HepG2 (cell line): Measurements from ENCODE around the gene TSTD1. TPM values are rescaled to one million over a fixed set of nuclear protein-coding genes. Genes with fewer than 3 reads are reported as not detected.
A peak's percentile ranks its signal among the peaks of the same experiment; 100 is the strongest.

Source experiments
- DBP ChIP-seq: sonication (generic); formaldehyde crosslinking; IDR thresholded peaks from 2 replicates; pipeline ENCODE4 v1.4.0; 2020; ENCODE audit warnings: missing genetic modification reagents; ENCODE audit errors: not compliant biosample characterization
- ELF4 ChIP-seq: sonication (generic); formaldehyde crosslinking; IDR thresholded peaks from 2 replicates; pipeline ENCODE4 v1.5.0; 2020; ENCODE audit warnings: missing genetic modification reagents, mild to moderate bottlenecking, moderate library complexity, borderline replicate concordance
- GABPB1 ChIP-seq: IDR thresholded peaks from 2 replicates; pipeline ENCODE4 v1.6.1; 2016; ENCODE audit warnings: mild to moderate bottlenecking, missing genetic modification reagents, moderate library complexity, missing compliant biosample characterization
- GPBP1L1 ChIP-seq: sonication (generic); formaldehyde crosslinking; IDR thresholded peaks from 2 replicates; pipeline ENCODE4 v1.5.0; 2020; ENCODE audit warnings: mild to moderate bottlenecking, missing genetic modification reagents
- GZF1 ChIP-seq: sonication (generic); formaldehyde crosslinking; IDR thresholded peaks from 2 replicates; pipeline ENCODE4 v1.5.1; 2020; ENCODE audit warnings: mild to moderate bottlenecking, missing genetic modification reagents
- HNF1B ChIP-seq: sonication (generic); formaldehyde crosslinking; IDR thresholded peaks from 2 replicates; pipeline ENCODE4 v1.5.1; 2020; ENCODE audit warnings: mild to moderate bottlenecking, moderate library complexity, missing genetic modification reagents
- KDM5B ChIP-seq: sonication (generic); formaldehyde crosslinking; IDR thresholded peaks from 2 replicates; pipeline ENCODE4 v1.4.0; 2020; ENCODE audit warnings: missing genetic modification reagents, mild to moderate bottlenecking, borderline replicate concordance
- PBX2 ChIP-seq: IDR thresholded peaks from 2 replicates; pipeline ENCODE4 v1.6.1; 2016; ENCODE audit warnings: control low read depth
- SSRP1 ChIP-seq: IDR thresholded peaks from 2 replicates; pipeline ENCODE4 v1.6.1; 2016; ENCODE audit warnings: control low read depth
- XRCC5 ChIP-seq: fragments of 200-400 bp; formaldehyde crosslinking; optimal IDR thresholded peaks from 2 replicates; pipeline ENCODE3; 2017; ENCODE audit warnings: mild to moderate bottlenecking, low read length
- ZFP62 ChIP-seq: sonication (generic); formaldehyde crosslinking; IDR thresholded peaks from 2 replicates; pipeline ENCODE4 v1.4.0; 2020; ENCODE audit warnings: missing genetic modification reagents
- ZNF619 ChIP-seq: sonication (generic); formaldehyde crosslinking; IDR thresholded peaks from 2 replicates; pipeline ENCODE4 v1.4.0; 2020; ENCODE audit warnings: mild to moderate bottlenecking, missing genetic modification reagents
- ZNF709 ChIP-seq: sonication (generic); formaldehyde crosslinking; IDR thresholded peaks from 2 replicates; pipeline ENCODE4 v1.5.0; 2020; ENCODE audit warnings: mild to moderate bottlenecking, missing genetic modification reagents
- ZNF770 ChIP-seq: sonication (generic); formaldehyde crosslinking; IDR thresholded peaks from 2 replicates; pipeline ENCODE4 v1.5.0; 2020; ENCODE audit warnings: mild to moderate bottlenecking, missing genetic modification reagents
- ZNF883 ChIP-seq: sonication (generic); formaldehyde crosslinking; IDR thresholded peaks from 2 replicates; pipeline ENCODE4 v1.5.1; 2020; ENCODE audit warnings: mild to moderate bottlenecking, missing genetic modification reagents; ENCODE audit errors: not compliant biosample characterization
- polyA plus RNA-seq, 8 experiments: library from polyadenylated mRNA; depleted of rRNA in 3 of 8; stranded (reverse) in 7 of 8; unstranded in 1 of 8; fragments of >200 nt; fragmentation: Illumina TruSeq in 4 of 8; extraction: Trizol in 4 of 8; gene quantifications; 2 replicates each; pipeline versions ENCODE4 v1.2.1 to v1.2.3, GENCODE V29; 2011 to 2016; ENCODE audit warnings: low read depth in 4 of 8, missing spikeins in 1 of 8, mixed read lengths in 1 of 8; ENCODE audit not compliant: insufficient read depth in 1 of 8
- total RNA-seq, 5 experiments: library from RNA; depleted of rRNA; stranded (reverse); fragments of >200 nt; fragmentation: Illumina TruSeq; extraction: Trizol; gene quantifications; 2 replicates each; pipeline ENCODE4 v1.2.3, GENCODE V29; 2016; ENCODE audit warnings: low read depth in 1 of 5
- TF ChIP-seq, protein P1 (sequence below): sonication (generic); formaldehyde crosslinking; IDR thresholded peaks from 2 replicates; pipeline ENCODE4 v1.9.0; 2021; ENCODE audit warnings: missing genetic modification reagents, mild to moderate bottlenecking, borderline replicate concordance
- TF ChIP-seq, protein P2 (sequence below): sonication (generic); formaldehyde crosslinking; IDR thresholded peaks from 2 replicates; pipeline ENCODE4 v1.4.0; 2020; ENCODE audit warnings: missing genetic modification reagents, borderline replicate concordance

TSTD1 gene
- total and polyA plus RNA-seq, 2 of the 13 experiments (the other 11 are each of a cell fraction or from before 2014, with no cell fraction given), result 0.15 to 0.31 TPM

DNA sequence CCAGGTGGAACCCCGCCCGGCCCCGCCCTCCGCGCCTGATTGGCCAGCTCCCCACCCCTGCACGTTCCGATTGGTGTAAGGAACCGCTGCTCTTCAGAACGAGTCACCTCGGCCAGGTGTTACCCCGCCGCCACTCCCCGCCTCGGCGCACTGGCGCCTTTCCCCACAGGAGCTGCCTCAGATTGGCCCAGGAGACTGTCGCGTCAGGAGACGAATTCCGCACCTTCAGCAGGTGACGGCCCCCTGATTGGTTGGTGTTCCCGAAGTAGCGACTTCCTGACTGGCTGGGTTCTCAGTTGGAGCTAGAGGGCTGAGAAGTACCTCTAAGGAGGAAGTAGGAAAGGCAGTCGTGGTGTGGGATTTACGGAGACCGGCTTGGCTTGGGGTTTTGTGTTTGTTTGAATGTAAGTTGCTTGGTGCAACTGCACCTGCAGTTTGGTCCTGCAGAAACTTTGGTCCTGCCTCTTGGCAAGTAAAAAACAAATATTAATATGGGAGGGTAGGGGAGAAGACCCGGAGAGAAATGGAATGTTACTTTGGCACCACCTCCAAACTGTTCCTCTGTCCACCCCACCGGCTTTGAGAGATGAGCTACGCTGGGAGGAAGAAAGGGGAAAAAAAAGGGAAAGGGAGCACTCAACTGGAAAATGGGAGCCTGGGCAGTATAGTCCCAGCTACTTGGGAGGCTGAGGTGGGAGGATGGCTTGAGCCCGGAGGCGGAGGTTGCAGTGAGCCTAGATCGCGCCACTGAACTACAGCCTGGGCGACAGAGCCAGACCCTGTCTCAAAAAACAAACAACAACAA, 17.4 kb downstream of the TSTD1 start (continued):
- TF ChIP-seq ZNF770 (CRISPR knock-in tag) (peak; percentile 99), GABPB1 (CRISPR knock-in tag) (no peak; the same call in 1 of the 2 replicates), DBP (CRISPR knock-in tag) (peak; percentile 74), HNF1B (CRISPR knock-in tag) (peak; percentile 66; the same call in 1 of the 2 replicates), GZF1 (no peak), ELF4 (CRISPR knock-in tag) (0 out of 2 replicates have a peak, but pooled peaks have one; percentile 51), XRCC5 (no peak), ZNF883 (no peak), GPBP1L1 (no peak), SSRP1 (CRISPR knock-in tag) (no peak), ZFP62 (CRISPR knock-in tag) (no peak), KDM5B (CRISPR knock-in tag) (peak; percentile 7; the same call in 1 of the 2 replicates), ZNF709 (CRISPR knock-in tag) (no peak; the same call in 1 of the 2 replicates), PBX2 (peak; percentile 78), ZNF619 (CRISPR knock-in tag) (0 out of 2 replicates have a peak, but pooled peaks have one; percentile 17)
- TF ChIP-seq, protein P1, sequence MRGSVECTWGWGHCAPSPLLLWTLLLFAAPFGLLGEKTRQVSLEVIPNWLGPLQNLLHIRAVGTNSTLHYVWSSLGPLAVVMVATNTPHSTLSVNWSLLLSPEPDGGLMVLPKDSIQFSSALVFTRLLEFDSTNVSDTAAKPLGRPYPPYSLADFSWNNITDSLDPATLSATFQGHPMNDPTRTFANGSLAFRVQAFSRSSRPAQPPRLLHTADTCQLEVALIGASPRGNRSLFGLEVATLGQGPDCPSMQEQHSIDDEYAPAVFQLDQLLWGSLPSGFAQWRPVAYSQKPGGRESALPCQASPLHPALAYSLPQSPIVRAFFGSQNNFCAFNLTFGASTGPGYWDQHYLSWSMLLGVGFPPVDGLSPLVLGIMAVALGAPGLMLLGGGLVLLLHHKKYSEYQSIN (CRISPR knock-in tag), result no peak
- TF ChIP-seq, protein P2, sequence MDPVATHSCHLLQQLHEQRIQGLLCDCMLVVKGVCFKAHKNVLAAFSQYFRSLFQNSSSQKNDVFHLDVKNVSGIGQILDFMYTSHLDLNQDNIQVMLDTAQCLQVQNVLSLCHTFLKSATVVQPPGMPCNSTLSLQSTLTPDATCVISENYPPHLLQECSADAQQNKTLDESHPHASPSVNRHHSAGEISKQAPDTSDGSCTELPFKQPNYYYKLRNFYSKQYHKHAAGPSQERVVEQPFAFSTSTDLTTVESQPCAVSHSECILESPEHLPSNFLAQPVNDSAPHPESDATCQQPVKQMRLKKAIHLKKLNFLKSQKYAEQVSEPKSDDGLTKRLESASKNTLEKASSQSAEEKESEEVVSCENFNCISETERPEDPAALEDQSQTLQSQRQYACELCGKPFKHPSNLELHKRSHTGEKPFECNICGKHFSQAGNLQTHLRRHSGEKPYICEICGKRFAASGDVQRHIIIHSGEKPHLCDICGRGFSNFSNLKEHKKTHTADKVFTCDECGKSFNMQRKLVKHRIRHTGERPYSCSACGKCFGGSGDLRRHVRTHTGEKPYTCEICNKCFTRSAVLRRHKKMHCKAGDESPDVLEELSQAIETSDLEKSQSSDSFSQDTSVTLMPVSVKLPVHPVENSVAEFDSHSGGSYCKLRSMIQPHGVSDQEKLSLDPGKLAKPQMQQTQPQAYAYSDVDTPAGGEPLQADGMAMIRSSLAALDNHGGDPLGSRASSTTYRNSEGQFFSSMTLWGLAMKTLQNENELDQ (CRISPR knock-in tag), result no peak
